NCI-H748 (cell line): ENCODE measurements around the gene PCDHB6.
"Not testable (repeated sequence)": the region's sequence is repeated elsewhere in the genome, so short reads cannot be mapped to it uniquely, and the experiment has no call there.

Source experiments
- DNase-seq: peaks from one replicate; lab custom pipeline; 2025; ENCODE audit not compliant: unreplicated experiment; lab: John Stamatoyannopoulos, UW

Gene PCDHB6

GRCh38 chr5:141149812-141150211 is at the start of gene PCDHB6:
PCDHB6 (plus strand) TSS chr5:141150057; CDS start chr5:141150258, 201 bp downstream.
- peak; percentile 78 for DNase-seq

- DNase-seq = no peak
Observed at GRCh38 chr5:141100243-141100805, 49.5 kb upstream of the PCDHB6 start, which contains the start of gene PCDHB3. PCDHB3 (plus strand) TSS chr5:141100473; CDS start chr5:141100650, 177 bp downstream.

- DNase-seq = no peak
Observed at GRCh38 chr5:141101059-141101458, 48.8 kb upstream of the PCDHB6 start.

GRCh38 chr5:141102070-141102469 is 47.8 kb upstream of the PCDHB6 start:
- DNase-seq = not testable (repeated sequence)

- not testable (repeated sequence) for DNase-seq
Observed at GRCh38 chr5:141102471-141102870, 47.4 kb upstream of the PCDHB6 start.

- DNase-seq = no peak
Observed at GRCh38 chr5:141105350-141105749, 44.5 kb upstream of the PCDHB6 start.

- DNase-seq = no peak
Observed at GRCh38 chr5:141119250-141119649, 30.6 kb upstream of the PCDHB6 start.

GRCh38 chr5:141121563-141121962 is 28.3 kb upstream of the PCDHB6 start, which contains the start of gene PCDHB4:
PCDHB4 (plus strand) TSS chr5:141121818; CDS start chr5:141121999, 181 bp downstream.
- DNase-seq = peak; percentile 87

GRCh38 chr5:141121985-141122384 is 27.9 kb upstream of the PCDHB6 start:
- DNase-seq = peak; percentile 64

GRCh38 chr5:141123396-141124135 is 26.3 kb upstream of the PCDHB6 start:
- not testable (repeated sequence) for DNase-seq

- DNase-seq = no peak
Observed at GRCh38 chr5:141127305-141127704, 22.6 kb upstream of the PCDHB6 start.

GRCh38 chr5:141135030-141135717 is 14.7 kb upstream of the PCDHB6 start, which contains the start of gene PCDHB5:
PCDHB5 (plus strand) TSS chr5:141135206; CDS start chr5:141135435, 229 bp downstream.
- peak; percentile 90 for DNase-seq

- peak; percentile 45 for DNase-seq
Observed at GRCh38 chr5:141135718-141136266, 14.1 kb upstream of the PCDHB6 start.

- not testable (repeated sequence) for DNase-seq
Observed at GRCh38 chr5:141137346-141137745, 12.5 kb upstream of the PCDHB6 start.

GRCh38 chr5:141150224-141150992 is 551 bp downstream of the PCDHB6 start:
- DNase-seq = no peak

- no peak for DNase-seq
Observed at GRCh38 chr5:141150993-141151325, 1.1 kb downstream of the PCDHB6 start.

GRCh38 chr5:141151632-141152031 is 1.8 kb downstream of the PCDHB6 start:
- not testable (repeated sequence) for DNase-seq

GRCh38 chr5:141152096-141152495 is 2.2 kb downstream of the PCDHB6 start:
- DNase-seq = not testable (repeated sequence)

GRCh38 chr5:141155540-141156374 is 5.9 kb downstream of the PCDHB6 start:
- DNase-seq = peak; percentile 87

GRCh38 chr5:141157356-141157755 is 7.5 kb downstream of the PCDHB6 start:
- not testable (repeated sequence) for DNase-seq
